HL-60/S4 (cell line): ENCODE results near the gene SSU72.

Experiments used
- in situ Hi-C: fragments of 300-500 bp; cut with MboI; formaldehyde crosslinking; loops from 2 replicates; pipeline ENCODE4 v1.14.3; 2022; ENCODE audit warnings: low sequenced_read_pairs

The SSU72 gene

GRCh38 chr1:1612104-1612400 is 37.4 kb upstream of the SSU72 start:
- in situ Hi-C loops, result no loop called here

- in situ Hi-C loops, result no loop called here
These were observed 36.1 kb upstream of the SSU72 start for GRCh38 chr1:1610796-1611195.

- in situ Hi-C loops, result no loop called here
These were observed 35.3 kb upstream of the SSU72 start for GRCh38 chr1:1609822-1610485.

- in situ Hi-C loops, result no loop called here
These were observed 31.6 kb upstream of the SSU72 start for GRCh38 chr1:1606232-1606631.

- in situ Hi-C loops, result no loop called here
These were observed 31.1 kb upstream of the SSU72 start for GRCh38 chr1:1605724-1606123.

GRCh38 chr1:1605034-1605591 is 30.4 kb upstream of the SSU72 start:
- in situ Hi-C loops, result no loop called here

GRCh38 chr1:1604374-1605033 is 29.8 kb upstream of the SSU72 start:
- in situ Hi-C loops, result no loop called here

- in situ Hi-C loops, result no loop called here
These were observed 29.2 kb upstream of the SSU72 start for GRCh38 chr1:1603671-1604373.

- in situ Hi-C loops, result no loop called here
These were observed 28.4 kb upstream of the SSU72 start for GRCh38 chr1:1602968-1603506.

GRCh38 chr1:1602304-1602967 is 27.8 kb upstream of the SSU72 start:
- in situ Hi-C loops, result no loop called here

GRCh38 chr1:1601564-1602303 is 27.1 kb upstream of the SSU72 start:
- in situ Hi-C loops, result no loop called here

GRCh38 chr1:1600861-1601563 is 26.3 kb upstream of the SSU72 start:
- in situ Hi-C loops, result no loop called here

GRCh38 chr1:1599935-1600860 is 25.5 kb upstream of the SSU72 start, which contains the start of gene FNDC10:
Gene FNDC10, minus strand, starts transcription at chr1:1600135. Its CDS starts 120 bp downstream, at chr1:1600015.
- in situ Hi-C loops, result no loop called here

- in situ Hi-C loops, result no loop called here
These were observed 24.6 kb upstream of the SSU72 start for GRCh38 chr1:1599030-1599934.

GRCh38 chr1:1598720-1599029 is 24.0 kb upstream of the SSU72 start:
- in situ Hi-C loops, result no loop called here

- in situ Hi-C loops, result no loop called here
These were observed 23.5 kb upstream of the SSU72 start for GRCh38 chr1:1598051-1598719.

GRCh38 chr1:1597275-1597930 is 22.7 kb upstream of the SSU72 start:
- in situ Hi-C loops, result no loop called here
